ENCODE measurements around the gene OR1J1. TPM values are rescaled to one million over a fixed set of nuclear protein-coding genes. Genes with fewer than 3 reads are reported as not detected.

The OR1J1 gene
- total and polyA plus RNA-seq, 8 donors: not detected

GRCh38 chr9:122457787-122458186 lies 19.9 kb downstream of the OR1J1 start:
- TF ChIP-seq POLR2A (IDR thresholded peaks at IDR 0.05): no peak
- TF ChIP-seq EP300 (IDR thresholded peaks at IDR 0.05): no peak
- TF ChIP-seq CTCF (IDR thresholded peaks at IDR 0.05): no peak
- TF ChIP-seq POLR2AphosphoS5 (IDR thresholded peaks at IDR 0.05): no peak
- Histone ChIP-seq H3K4me1 (peaks cover 0 to 15% (median 0%) of the 10 kb centered on the region in 4 donors), H3K9me3 (no peaks in the 10 kb centered on the region), H3K27ac (no peak overlapping the region), H3K4me3 (no peak overlapping the region), H3K27me3 (no peaks in the 10 kb centered on the region), H3K36me3 (no peaks in the 10 kb centered on the region)
- DNase-seq: no peak
- 95 to 100% (median 97%) methylated on average over 1 of the region's 1 CpG for WGBS, 5 donors
- intact Hi-C loops (cut with DNase I; ENCODE audit: low total_unique reads): no loop called here

GRCh38 chr9:122456123-122456522 lies 21.6 kb downstream of the OR1J1 start:
- WGBS, 5 donors: 62 to 85% (median 70%) methylated on average over 3 of the region's 3 CpGs

GRCh38 chr9:122453677-122454135 lies 24.0 kb downstream of the OR1J1 start:
- H3K27me3 ChIP-seq: no peaks in the 10 kb centered on the region
- no peak for DNase-seq
- WGBS, 5 donors: 20 to 53% (median 39%) methylated on average over 2 of the region's 2 CpGs
- intact Hi-C loops (cut with DNase I; ENCODE audit: low total_unique reads): no loop called here
- peaks cover 0 to 15% (median 0%) of the 10 kb centered on the region in 4 donors for H3K4me1 ChIP-seq
- H3K27ac ChIP-seq: no peak overlapping the region
- TF ChIP-seq POLR2A (IDR thresholded peaks at IDR 0.05) (no peak), POLR2AphosphoS5 (IDR thresholded peaks at IDR 0.05) (no peak), EP300 (IDR thresholded peaks at IDR 0.05) (no peak), CTCF (IDR thresholded peaks at IDR 0.05) (no peak)
- H3K4me3 ChIP-seq: no peak overlapping the region
- H3K9me3 ChIP-seq: no peaks in the 10 kb centered on the region
- no peaks in the 10 kb centered on the region for H3K36me3 ChIP-seq

More at GRCh38 chr9:122456123-122456522, 21.6 kb downstream of the OR1J1 start:
- H3K27me3 ChIP-seq: no peaks in the 10 kb centered on the region
- intact Hi-C loops (cut with DNase I; ENCODE audit: low total_unique reads): no loop called here
- no peak overlapping the region for H3K27ac ChIP-seq
- TF ChIP-seq CTCF (IDR thresholded peaks at IDR 0.05) (no peak), EP300 (IDR thresholded peaks at IDR 0.05) (no peak), POLR2AphosphoS5 (IDR thresholded peaks at IDR 0.05) (no peak)
- DNase-seq: no peak
- H3K4me1 ChIP-seq: peaks cover 0 to 15% (median 0%) of the 10 kb centered on the region in 4 donors
- H3K36me3 ChIP-seq: no peaks in the 10 kb centered on the region
- no peak overlapping the region for H3K4me3 ChIP-seq
- no peaks in the 10 kb centered on the region for H3K9me3 ChIP-seq

- TF ChIP-seq POLR2AphosphoS5 (IDR thresholded peaks at IDR 0.05) (no peak), EP300 (IDR thresholded peaks at IDR 0.05) (no peak), CTCF (IDR thresholded peaks at IDR 0.05) (no peak), POLR2A (IDR thresholded peaks at IDR 0.05) (no peak)
- peak overlapping the region in 2 of 5 donors; percentile 10 to 44 for H3K27ac ChIP-seq
These were observed 30.8 kb downstream of the OR1J1 start for GRCh38 chr9:122446819-122447484.

More at GRCh38 chr9:122446819-122447484, 30.8 kb downstream of the OR1J1 start:
- intact Hi-C loops (cut with DNase I; ENCODE audit: low total_unique reads): loop anchor here (10.0 kb wide), 1 partner anchor 322 kb away; no protein-coding TSS in a partner anchor
- Histone ChIP-seq H3K4me3 (no peak overlapping the region), H3K4me1 (peaks cover 0 to 18% (median 9%) of the 10 kb centered on the region in 4 donors), H3K36me3 (no peaks in the 10 kb centered on the region), H3K27me3 (no peaks in the 10 kb centered on the region), H3K9me3 (peaks cover 0 to 5% (median 0%) of the 10 kb centered on the region in 4 donors)
- DNase-seq: no peak
- 17 to 36% (median 23%) methylated on average over 3 of the region's 3 CpGs for WGBS, 5 donors
